Transverse colon (tissue), 4 donors: ENCODE data around the gene FAM117B. TPM values are rescaled to one million over a fixed set of nuclear protein-coding genes. Genes with fewer than 3 reads are reported as not detected.
A peak's percentile ranks its signal among the peaks of the same experiment; 100 is the strongest.

Experiments used
- DNase-seq: peaks from one replicate; pipeline ENCODE4 v3.0.0-alpha.2; 2019
- H3K27ac ChIP-seq, 4 donors: fragments of 200-600 bp; sonication (generic); 2 replicates each; pipeline ENCODE4 v1.5.1; 2016 to 2018; ENCODE audit warnings: inconsistent platforms in 4 of 4
- H3K27me3 ChIP-seq: fragments of 200-600 bp; sonication (generic); 2 replicates; pipeline ENCODE4 v1.5.1; 2017; ENCODE audit warnings: inconsistent platforms
- H3K36me3 ChIP-seq, 4 donors: fragments of 200-600 bp; sonication (generic); 2 replicates each; pipeline ENCODE4 v1.5.1; 2017 to 2019; ENCODE audit warnings: inconsistent platforms in 4 of 4
- H3K4me1 ChIP-seq, 4 donors: fragments of 200-600 bp; sonication (generic); 2 replicates each; pipeline ENCODE4 v1.5.1; 2017 to 2020; ENCODE audit warnings: inconsistent platforms in 4 of 4
- H3K4me3 ChIP-seq, 4 donors: fragments of 200-600 bp; sonication (generic); 1 replicate in 1 of 4; 2 replicates in 3 of 4; pipeline versions ENCODE4 v1.5.1 to v1.6.1; 2017 to 2019; ENCODE audit warnings: inconsistent platforms in 4 of 4
- H3K9me3 ChIP-seq, 2 donors: fragments of 200-600 bp; sonication (generic); 2 replicates each; pipeline ENCODE4 v1.5.1; 2017 to 2019; ENCODE audit warnings: inconsistent platforms in 2 of 2
- EP300 ChIP-seq: sonication (generic); formaldehyde crosslinking; IDR thresholded peaks from one replicate; pipeline ENCODE4 v1.6.1; 2017; ENCODE audit warnings: antibody characterized with exemption, low read depth
- POLR2A ChIP-seq: fragments of 450-650 bp; IDR thresholded peaks from one replicate; pipeline ENCODE4 v1.6.1; 2016; ENCODE audit warnings: antibody characterized with exemption, mild to moderate bottlenecking, moderate library complexity
- POLR2AphosphoS5 ChIP-seq, 3 donors: sonication (generic); formaldehyde crosslinking; IDR thresholded peaks; one replicate each; pipeline ENCODE4 v1.6.1; 2016; ENCODE audit warnings: antibody characterized with exemption in 3 of 3
- WGBS, 2 donors: methylation state at CpG; one replicate each; pipeline ENCODE4 v1.1.5; 2018; ENCODE audit warnings: low coverage in 1 of 2; 5-methylcytosine and 5-hydroxymethylcytosine counted together
- in situ Hi-C, 4 donors: fragments of 200-750 bp; cut with MboI; loops; one replicate each; pipeline versions ENCODE4 v1.15.0 to v1.15.1; 2017; ENCODE audit warnings: low sequenced_read_pairs in 3 of 4, low pct_ligation_motif_present in 1 of 4, low pct_unique_long_range_greater_than_20kb in 1 of 4
- intact Hi-C: fragments of 100-400 bp; cut with DNase I; formaldehyde crosslinking; loops from one replicate; pipeline ENCODE4 v1.15.1; 2023; ENCODE audit warnings: low total_unique reads
- total RNA-seq, 4 donors: library from RNA; depleted of rRNA; stranded (reverse); fragments of >200 nt; gene quantifications; one replicate each; pipeline ENCODE4 v1.1.0, GENCODE V29; 2016
- TF ChIP-seq, protein P1 (sequence below), 5 experiments: fragments of 200-600 bp in 3 of 5; fragments of 450-650 bp in 2 of 5; sonication (generic) in 3 of 5; IDR thresholded peaks; 1 replicate in 2 of 5; 2 replicates in 3 of 5; pipeline ENCODE4 v1.5.1; 2016 to 2017; ENCODE audit warnings: antibody characterized with exemption in 5 of 5, inconsistent platforms in 3 of 5, mild to moderate bottlenecking in 2 of 5, moderate library complexity in 1 of 5

The FAM117B gene
- total RNA-seq, 4 donors from 2014 or later, result 11.1 to 21.3 (median 18.1) TPM

DNA sequence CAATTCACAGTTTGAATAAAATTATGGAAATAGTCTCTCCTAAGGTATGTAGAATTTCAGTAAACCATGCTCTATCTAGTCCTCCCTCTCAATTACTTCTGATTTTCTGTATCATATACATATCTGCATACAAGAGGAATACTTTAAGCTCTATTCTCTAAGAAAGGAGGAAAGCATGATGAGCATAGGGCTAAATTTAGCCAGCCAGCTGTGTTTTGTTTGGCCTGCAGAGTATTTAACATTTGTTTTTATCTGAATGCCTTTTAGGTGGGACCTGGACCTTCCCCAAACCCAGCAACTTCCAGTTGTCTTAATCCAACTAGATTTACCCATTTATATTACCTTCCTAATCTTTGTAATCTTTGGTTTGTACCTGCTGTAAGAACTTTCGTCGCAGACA is 42.2 kb upstream of the FAM117B start:
- no peak for DNase-seq
- no peaks in the 10 kb centered on the region for H3K9me3 ChIP-seq
- intact Hi-C loops, result no loop called here

DNA sequence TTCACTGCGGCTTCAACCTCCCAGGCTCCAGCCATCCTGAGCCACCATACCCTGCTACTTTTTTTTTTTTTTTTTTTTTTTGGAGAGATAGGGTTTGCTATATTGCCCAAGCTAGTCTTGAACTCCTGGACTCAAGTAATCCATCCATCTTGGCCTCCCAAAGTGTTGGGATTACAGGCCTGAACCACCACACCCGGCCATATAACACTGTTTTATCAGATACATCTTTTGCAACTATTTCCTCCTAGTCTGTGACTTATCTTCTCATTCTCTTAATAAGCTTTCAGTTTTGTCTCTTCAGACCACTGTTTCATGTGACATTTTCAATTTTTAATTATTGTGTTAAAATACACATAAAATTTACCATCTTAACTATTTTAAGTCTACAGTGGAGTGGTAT is 35.7 kb upstream of the FAM117B start:
- intact Hi-C loops (no loop called here), in situ Hi-C loops (loop anchor here (25.0 kb wide), 3 partner anchors 163 to 288 kb away; partner anchors contain the start of gene ICA1L (in 2 of the 4))
- Histone ChIP-seq H3K27me3 (no peaks in the 10 kb centered on the region), H3K4me3 (no peak overlapping the region), H3K36me3 (no peaks in the 10 kb centered on the region), H3K9me3 (no peaks in the 10 kb centered on the region), H3K4me1 (peaks cover 0 to 14% (median 0%) of the 10 kb centered on the region in 4 donors), H3K27ac (peak overlapping the region in 1 of 4 donors; percentile 16)
- 93 to 96% methylated on average over 1 to 2 of the region's 2 CpGs for WGBS, 2 donors
- TF ChIP-seq POLR2AphosphoS5 (IDR thresholded peaks at IDR 0.05) (no peak), POLR2A (no peak), EP300 (no peak)
- TF ChIP-seq, protein P1, sequence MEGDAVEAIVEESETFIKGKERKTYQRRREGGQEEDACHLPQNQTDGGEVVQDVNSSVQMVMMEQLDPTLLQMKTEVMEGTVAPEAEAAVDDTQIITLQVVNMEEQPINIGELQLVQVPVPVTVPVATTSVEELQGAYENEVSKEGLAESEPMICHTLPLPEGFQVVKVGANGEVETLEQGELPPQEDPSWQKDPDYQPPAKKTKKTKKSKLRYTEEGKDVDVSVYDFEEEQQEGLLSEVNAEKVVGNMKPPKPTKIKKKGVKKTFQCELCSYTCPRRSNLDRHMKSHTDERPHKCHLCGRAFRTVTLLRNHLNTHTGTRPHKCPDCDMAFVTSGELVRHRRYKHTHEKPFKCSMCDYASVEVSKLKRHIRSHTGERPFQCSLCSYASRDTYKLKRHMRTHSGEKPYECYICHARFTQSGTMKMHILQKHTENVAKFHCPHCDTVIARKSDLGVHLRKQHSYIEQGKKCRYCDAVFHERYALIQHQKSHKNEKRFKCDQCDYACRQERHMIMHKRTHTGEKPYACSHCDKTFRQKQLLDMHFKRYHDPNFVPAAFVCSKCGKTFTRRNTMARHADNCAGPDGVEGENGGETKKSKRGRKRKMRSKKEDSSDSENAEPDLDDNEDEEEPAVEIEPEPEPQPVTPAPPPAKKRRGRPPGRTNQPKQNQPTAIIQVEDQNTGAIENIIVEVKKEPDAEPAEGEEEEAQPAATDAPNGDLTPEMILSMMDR (IDR thresholded peaks at IDR 0.05), result no peak
- no peak for DNase-seq

More for the DNA sequence above, 42.2 kb upstream of the FAM117B start:
- H3K27ac ChIP-seq, result no peak overlapping the region
- WGBS, 2 donors, result 89 to 92% methylated on average over 2 of the region's 2 CpGs
- in situ Hi-C loops, result loop anchor here (25.0 kb wide), 3 partner anchors 170 to 295 kb away; partner anchors contain the start of gene ICA1L (in 2 of the 4)
- no peaks in the 10 kb centered on the region for H3K27me3 ChIP-seq
- TF ChIP-seq POLR2AphosphoS5 (IDR thresholded peaks at IDR 0.05), result no peak
- TF ChIP-seq POLR2A, result no peak
- TF ChIP-seq EP300, result no peak
- TF ChIP-seq, protein P1 (IDR thresholded peaks at IDR 0.05), result no peak
- no peak overlapping the region for H3K4me3 ChIP-seq
- peaks cover 3 to 17% (median 9%) of the 10 kb centered on the region in 4 donors for H3K4me1 ChIP-seq
- H3K36me3 ChIP-seq, result no peaks in the 10 kb centered on the region

DNA sequence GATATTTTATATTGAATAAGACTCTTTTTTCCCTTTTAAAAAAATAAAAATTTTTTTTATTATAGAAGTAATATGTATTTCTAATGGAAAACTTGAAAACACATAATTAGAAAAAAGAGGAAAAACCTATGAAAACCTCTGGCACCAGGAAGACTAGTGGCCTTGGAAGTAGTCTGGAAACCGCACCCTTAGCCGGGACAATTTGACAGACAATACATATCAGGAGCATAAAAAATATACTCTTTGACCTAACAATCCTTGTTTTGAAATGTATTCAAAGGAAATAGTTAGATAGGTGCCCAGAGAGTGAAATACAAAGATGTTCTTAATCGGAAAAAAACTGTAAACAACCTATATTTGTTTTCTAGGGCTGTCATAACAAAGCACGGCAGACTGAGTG is 34.9 kb upstream of the FAM117B start:
- intact Hi-C loops (no loop called here), in situ Hi-C loops (loop anchor here (25.0 kb wide), 3 partner anchors 162 to 287 kb away; partner anchors contain the start of gene ICA1L (in 2 of the 4))
- no peak overlapping the region for H3K4me3 ChIP-seq
- peaks cover 0 to 12% (median 0%) of the 10 kb centered on the region in 4 donors for H3K4me1 ChIP-seq
- H3K27me3 ChIP-seq, result no peaks in the 10 kb centered on the region
- H3K27ac ChIP-seq, result peak overlapping the region in 2 of 4 donors; percentile 16 to 42
- DNase-seq, result no peak
- H3K9me3 ChIP-seq, result no peaks in the 10 kb centered on the region
- TF ChIP-seq POLR2A, result no peak
- TF ChIP-seq EP300, result no peak
- TF ChIP-seq, protein P1 (IDR thresholded peaks at IDR 0.05), result no peak
- TF ChIP-seq POLR2AphosphoS5 (IDR thresholded peaks at IDR 0.05), result no peak
- WGBS, 2 donors, result 38 to 42% methylated on average over 3 to 4 of the region's 4 CpGs
- no peaks in the 10 kb centered on the region for H3K36me3 ChIP-seq

GRCh38 chr2:202604699-202605098 is 30.1 kb upstream of the FAM117B start:
- in situ Hi-C loops (no loop called here), intact Hi-C loops (no loop called here)
- Histone ChIP-seq H3K4me3 (no peak overlapping the region), H3K36me3 (no peaks in the 10 kb centered on the region), H3K4me1 (peaks cover 0 to 11% (median 0%) of the 10 kb centered on the region in 4 donors), H3K27me3 (no peaks in the 10 kb centered on the region), H3K27ac (no peak overlapping the region), H3K9me3 (no peaks in the 10 kb centered on the region)
- no peak for DNase-seq
- no peak for TF ChIP-seq POLR2A
- TF ChIP-seq, protein P1 (IDR thresholded peaks at IDR 0.05), result no peak
- TF ChIP-seq POLR2AphosphoS5 (IDR thresholded peaks at IDR 0.05), result no peak
- no peak for TF ChIP-seq EP300
- 65 to 81% methylated on average over 3 to 4 of the region's 4 CpGs for WGBS, 2 donors
